Heart left ventricle (tissue), 16 donors: ENCODE results near the gene UNC13B. TPM values are rescaled to one million over a fixed set of nuclear protein-coding genes. Genes with fewer than 3 reads are reported as not detected.

Experiments
- ATAC-seq, 4 donors: fragments of 200-7000 bp; cut with Tn5 transposase; one replicate each; pipeline ENCODE4 v1.9.1; 2020 to 2022; ENCODE audit warnings: moderate library complexity in 4 of 4, mild to moderate bottlenecking in 3 of 4, moderate number of reproducible peaks in 1 of 4
- DNase-seq, 5 donors: peaks; one replicate each; pipeline ENCODE4 v3.0.0-alpha.2; 2020
- H3K27ac ChIP-seq, 12 donors: fragments of 200-600 bp; sonication (generic) in 4 of 12; one replicate each; pipeline versions ENCODE4 v1.5.0 to v1.8.0; 2016 to 2022; ENCODE audit warnings: mild to moderate bottlenecking in 2 of 12
- H3K27me3 ChIP-seq, 9 donors: fragments of 200-600 bp; sonication (generic) in 2 of 9; one replicate each; pipeline versions ENCODE4 v1.5.1 to v1.8.0; 2016 to 2022; ENCODE audit warnings: mild to moderate bottlenecking in 3 of 9
- H3K36me3 ChIP-seq, 9 donors: fragments of 200-600 bp; sonication (generic) in 2 of 9; one replicate each; pipeline versions ENCODE4 v1.5.0 to v1.8.0; 2018 to 2022; ENCODE audit warnings: mild to moderate bottlenecking in 2 of 9
- H3K4me1 ChIP-seq, 12 donors: fragments of 200-600 bp; sonication (generic) in 4 of 12; one replicate each; pipeline versions ENCODE4 v1.5.0 to v1.8.0; 2016 to 2022; ENCODE audit warnings: mild to moderate bottlenecking in 3 of 12
- H3K4me3 ChIP-seq, 12 donors: fragments of 200-600 bp; sonication (generic) in 4 of 12; one replicate each; pipeline versions ENCODE4 v1.5.0 to v1.8.0; 2017 to 2022; ENCODE audit warnings: mild to moderate bottlenecking in 9 of 12, moderate library complexity in 4 of 12
- H3K9me3 ChIP-seq, 12 donors: fragments of 200-600 bp; sonication (generic) in 4 of 12; one replicate each; pipeline versions ENCODE4 v1.5.0 to v1.8.0; 2016 to 2022; ENCODE audit warnings: mild to moderate bottlenecking in 1 of 12
- POLR2A ChIP-seq, 2 donors: fragments of 450-650 bp; IDR thresholded peaks; one replicate each; pipeline ENCODE4 v1.6.1; 2017; ENCODE audit warnings: antibody characterized with exemption in 2 of 2, mild to moderate bottlenecking in 2 of 2, moderate library complexity in 2 of 2
- WGBS, 4 donors: extraction: QIAGEN DNeasy Blood & Tissue Kit in 2 of 4; methylation state at CpG; one replicate each; pipeline versions ENCODE4 v1.1.5 to v1.1.7; 2013 to 2018; 5-methylcytosine and 5-hydroxymethylcytosine counted together
- intact Hi-C, 10 donors: fragments of 100-400 bp; cut with DNase I; formaldehyde crosslinking; loops; one replicate each; pipeline versions ENCODE4 v1.11.1 to v1.14.2; 2022
- polyA plus RNA-seq, 2 donors: library from polyadenylated mRNA; stranded (reverse); fragments of 200-250 nt; gene quantifications; one replicate each; pipeline ENCODE4 v1.2.3, GENCODE V29; 2013
- total RNA-seq, 9 donors: library from RNA; depleted of rRNA in 2 of 9; stranded (reverse); fragments of >200 nt in 2 of 9; fragmentation: NEBNext Ultra II Directional in 3 of 9; extraction: Animal tissue kit (Norgen Biotek cat#: 25700) in 3 of 9; gene quantifications; one replicate each; pipeline versions ENCODE4 v1.1.0 to v1.2.4, GENCODE V29; 2016 to 2023
- TF ChIP-seq, protein P1 (sequence below), 12 donors: fragments of 200-600 bp; sonication (generic) in 4 of 12; IDR thresholded peaks; one replicate each; pipeline versions ENCODE4 v1.5.0 to v1.8.0; 2018 to 2022; ENCODE audit warnings: antibody characterized with exemption in 12 of 12, mild to moderate bottlenecking in 5 of 12
- donor health status: ischemic (EF 13 %, LVEDD 7.1; RV severe dilation, severe dysfunction).
- donor health status: healthy with polysubstance abuse.
- donor health status: DM: no; HTN: yes; CAD: no.
- donor health status: DM: no; HTN: no; CAD: no.
- donor health status: ischemic (EF 25% LVEDD 6.9; RV normal size, moderate dysfunction).
- donor health status: ischemic (EF 25% LVEDD 5.7; RV mildly dilated, moderate dysfunction).
- donor health status: healthy.
- donor health status: DM: yes; HTN: yes; CAD: no.
- donor health status: ischemic (EF 35%, LVEDD 5.7; RV mildly dilated, moderate dysfunction).
- donor health status: nonischemic (EF 11% LVEDD 7.7; RV severe dilation, severe dysfunction).
- donor health status: DM: yes; HTN: yes; CAD: no.
- donor health status: PGD.
- donor health status: ischemic (EF 29% LVEDD 5.4; RV normal size, mild dysfunction).
- donor health status: nonischemic (EF 23%, LVEDD 6.1; RV moderate dilation, normal function).

The UNC13B gene
- total and polyA plus RNA-seq, 11 donors: 8.1 to 30.2 (median 21.2) TPM

DNA sequence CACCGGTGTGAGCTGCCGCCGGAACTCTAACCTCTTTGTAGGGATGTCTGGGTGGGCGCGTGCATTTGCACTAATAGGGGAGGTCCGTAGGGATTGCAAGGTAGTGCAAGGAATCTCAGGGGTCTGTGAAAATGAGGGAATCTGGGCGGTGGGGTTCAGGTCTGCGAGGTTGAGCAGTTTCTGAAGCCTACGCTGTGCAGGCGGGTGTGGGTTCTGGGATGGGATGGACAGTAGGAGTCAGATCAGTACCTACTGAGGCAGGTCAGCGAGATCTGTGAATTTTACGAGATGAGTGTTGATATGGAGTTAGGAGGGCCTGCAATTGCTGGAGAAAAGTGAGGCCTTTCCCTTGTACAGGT lies 45.3 kb upstream of the UNC13B start:
- peak overlapping the region in 11 of 12 donors; percentile 70 to 98 (median 91) for H3K27ac ChIP-seq
- H3K4me3 ChIP-seq: peak overlapping the region; percentile 15 to 81 (median 64)
- intact Hi-C loops: loop anchor here (1.0 to 10.0 kb wide), 15 partner anchors 46 to 486 kb away; partner anchors contain the start of gene UNC13B (in 6 of the 10)
- WGBS, 4 donors: 1 to 3% (median 1%) methylated on average over 12 of the region's 12 CpGs
- no peaks in the 10 kb centered on the region for H3K36me3 ChIP-seq
- TF ChIP-seq POLR2A (IDR thresholded peaks at IDR 0.05): no peak
- TF ChIP-seq, protein P1, sequence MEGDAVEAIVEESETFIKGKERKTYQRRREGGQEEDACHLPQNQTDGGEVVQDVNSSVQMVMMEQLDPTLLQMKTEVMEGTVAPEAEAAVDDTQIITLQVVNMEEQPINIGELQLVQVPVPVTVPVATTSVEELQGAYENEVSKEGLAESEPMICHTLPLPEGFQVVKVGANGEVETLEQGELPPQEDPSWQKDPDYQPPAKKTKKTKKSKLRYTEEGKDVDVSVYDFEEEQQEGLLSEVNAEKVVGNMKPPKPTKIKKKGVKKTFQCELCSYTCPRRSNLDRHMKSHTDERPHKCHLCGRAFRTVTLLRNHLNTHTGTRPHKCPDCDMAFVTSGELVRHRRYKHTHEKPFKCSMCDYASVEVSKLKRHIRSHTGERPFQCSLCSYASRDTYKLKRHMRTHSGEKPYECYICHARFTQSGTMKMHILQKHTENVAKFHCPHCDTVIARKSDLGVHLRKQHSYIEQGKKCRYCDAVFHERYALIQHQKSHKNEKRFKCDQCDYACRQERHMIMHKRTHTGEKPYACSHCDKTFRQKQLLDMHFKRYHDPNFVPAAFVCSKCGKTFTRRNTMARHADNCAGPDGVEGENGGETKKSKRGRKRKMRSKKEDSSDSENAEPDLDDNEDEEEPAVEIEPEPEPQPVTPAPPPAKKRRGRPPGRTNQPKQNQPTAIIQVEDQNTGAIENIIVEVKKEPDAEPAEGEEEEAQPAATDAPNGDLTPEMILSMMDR (IDR thresholded peaks at IDR 0.05): no peak
- ATAC-seq: peak; percentile 0 to 12 (median 1)
- peaks cover 3 to 51% (median 38%) of the 10 kb centered on the region in 12 donors for H3K4me1 ChIP-seq
- no peaks in the 10 kb centered on the region for H3K9me3 ChIP-seq
- DNase-seq: peak in 1 of 5 donors; percentile 54
- no peaks in the 10 kb centered on the region for H3K27me3 ChIP-seq

DNA sequence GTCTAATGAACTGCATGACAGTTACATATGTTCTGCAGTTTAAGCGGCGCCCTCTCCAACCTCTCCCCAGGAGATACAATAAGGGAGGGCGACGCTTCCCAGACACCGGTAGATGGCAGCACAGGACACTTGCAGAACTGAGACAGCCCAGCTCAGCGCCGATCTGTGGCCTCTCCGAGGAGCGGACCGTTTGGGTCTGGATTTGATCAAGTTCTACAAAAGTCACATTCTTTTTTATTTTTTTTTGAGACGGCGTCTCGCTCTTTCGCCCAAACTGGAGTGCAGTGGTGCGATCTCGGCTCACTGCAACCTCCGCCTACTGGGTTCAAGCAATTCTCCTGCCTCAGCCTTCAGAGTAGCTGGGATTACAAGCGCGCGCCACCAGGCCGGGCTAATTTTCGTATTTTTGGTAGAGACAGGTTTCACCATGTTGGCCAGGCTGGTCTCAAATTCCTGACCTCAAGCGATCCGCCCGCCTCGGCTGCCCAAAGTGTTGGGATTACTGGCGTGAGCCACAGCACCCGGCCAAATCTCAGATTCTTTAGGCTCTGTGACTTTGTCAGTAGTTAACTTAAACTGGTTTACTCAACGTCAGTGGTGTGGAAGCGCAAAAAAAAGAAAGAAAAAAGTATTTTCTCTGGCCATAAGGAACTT lies 44.8 kb upstream of the UNC13B start:
- Histone ChIP-seq H3K27me3 (no peaks in the 10 kb centered on the region), H3K4me3 (peak overlapping the region in 11 of 12 donors; percentile 49 to 81 (median 65)), H3K9me3 (no peaks in the 10 kb centered on the region), H3K36me3 (no peaks in the 10 kb centered on the region), H3K4me1 (peaks cover 0 to 46% (median 34%) of the 10 kb centered on the region in 12 donors), H3K27ac (peak overlapping the region in 11 of 12 donors; percentile 26 to 98 (median 88))
- 22 to 29% (median 24%) methylated on average over 30 of the region's 30 CpGs for WGBS, 4 donors
- DNase-seq (peak; percentile 92 to 95 (median 93)), ATAC-seq (peak; percentile 74 to 81 (median 76))
- intact Hi-C loops: loop anchor here (1.0 to 10.0 kb wide), 16 partner anchors 45 to 485 kb away; partner anchors contain the start of gene UNC13B (in 6 of the 10)
- no peak for TF ChIP-seq POLR2A (IDR thresholded peaks at IDR 0.05)
- TF ChIP-seq, protein P1 (IDR thresholded peaks at IDR 0.05): peak; percentile 93 to 98 (median 95)

DNA sequence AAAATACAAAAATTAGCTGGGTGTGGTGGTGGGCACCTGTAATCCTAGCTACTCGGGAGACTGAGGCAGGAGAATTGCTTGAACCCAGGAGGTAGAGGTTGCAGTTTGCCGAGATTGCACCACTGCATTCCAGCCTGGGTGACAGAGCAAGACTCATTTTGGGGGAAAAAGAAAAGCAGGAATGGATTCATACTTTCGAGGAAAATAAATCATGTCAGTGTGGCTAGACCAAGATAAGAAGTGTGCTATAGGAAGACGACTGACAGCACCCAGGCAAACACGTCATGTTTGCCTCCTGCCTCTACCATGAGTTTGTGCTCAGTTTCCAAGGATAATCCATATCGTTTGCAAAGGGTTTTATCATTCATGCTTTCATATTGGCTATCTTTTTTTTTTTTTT lies 26.9 kb upstream of the UNC13B start:
- Histone ChIP-seq H3K4me1 (peaks cover 0 to 17% (median 6%) of the 10 kb centered on the region in 12 donors), H3K27ac (no peak overlapping the region), H3K36me3 (no peaks in the 10 kb centered on the region), H3K9me3 (peaks cover 0 to 17% (median 0%) of the 10 kb centered on the region in 12 donors), H3K27me3 (no peaks in the 10 kb centered on the region), H3K4me3 (no peak overlapping the region)
- WGBS, 4 donors: 76 to 80% (median 78%) methylated on average over 6 of the region's 6 CpGs
- ATAC-seq (no peak), DNase-seq (no peak)
- intact Hi-C loops: no loop called here
- no peak for TF ChIP-seq POLR2A (IDR thresholded peaks at IDR 0.05)
- TF ChIP-seq, protein P1 (IDR thresholded peaks at IDR 0.05): no peak

DNA sequence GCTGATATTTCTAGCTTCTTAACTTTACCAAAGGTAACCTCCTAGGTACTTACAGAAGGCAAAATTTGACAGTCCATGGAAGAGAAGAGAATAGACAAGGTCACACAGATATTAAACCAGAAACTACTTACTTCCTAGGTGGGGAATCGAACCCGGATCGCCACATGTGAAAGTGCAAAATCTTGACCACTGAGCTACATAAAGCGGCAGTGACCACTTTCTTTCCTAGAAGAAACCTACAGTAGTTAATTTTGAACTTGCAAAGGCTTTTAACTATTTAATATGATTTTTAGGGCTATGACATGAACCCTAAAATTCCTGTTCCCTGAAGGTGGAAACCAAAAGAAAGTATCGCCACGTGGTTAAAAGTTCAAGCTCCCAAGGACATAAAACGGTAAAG lies 25.8 kb upstream of the UNC13B start:
- peaks cover 0 to 12% (median 0%) of the 10 kb centered on the region in 12 donors for H3K9me3 ChIP-seq
- H3K4me1 ChIP-seq: peaks cover 0 to 17% (median 6%) of the 10 kb centered on the region in 12 donors
- no peak for TF ChIP-seq POLR2A (IDR thresholded peaks at IDR 0.05)
- TF ChIP-seq, protein P1 (IDR thresholded peaks at IDR 0.05): no peak
- H3K4me3 ChIP-seq: no peak overlapping the region
- no peak overlapping the region for H3K27ac ChIP-seq
- ATAC-seq: no peak
- no peaks in the 10 kb centered on the region for H3K27me3 ChIP-seq
- intact Hi-C loops: no loop called here
- 84 to 96% (median 93%) methylated on average over 7 of the region's 7 CpGs for WGBS, 4 donors
- no peaks in the 10 kb centered on the region for H3K36me3 ChIP-seq
- DNase-seq: no peak
